ENCODE measurements around the gene TRIP12. TPM values are rescaled to one million over a fixed set of nuclear protein-coding genes. Genes with fewer than 3 reads are reported as not detected.

Gene TRIP12
- total RNA-seq, 1 experiment from 2014 or later, result 252 TPM

DNA sequence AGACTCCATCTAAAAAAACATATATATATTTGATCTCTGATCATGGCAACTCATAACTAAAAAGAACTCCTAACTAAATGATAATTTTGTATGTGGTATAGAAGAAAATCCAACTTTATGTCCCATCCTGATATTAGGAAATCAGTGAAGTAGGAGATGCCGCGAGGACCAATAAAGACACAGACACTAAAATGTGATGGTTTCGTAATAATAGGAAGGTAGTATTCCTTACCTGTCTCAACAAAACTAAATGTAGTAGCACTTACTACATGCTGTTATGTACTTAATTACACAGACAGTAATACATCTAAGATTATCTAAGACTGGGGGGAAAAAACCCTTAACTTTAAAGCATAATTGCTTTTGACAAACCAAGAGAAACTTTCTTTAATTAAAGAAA is 63.5 kb downstream of the TRIP12 start:
- intact Hi-C loops (cut with micrococcal nuclease; ENCODE audit: unreplicated experiment), result no loop called here
- DNase-seq, result no peak
- CTCF ChIA-PET, result no interaction called here
- BruUV-seq (replicated peaks), result no TSS peak
- Mint-ChIP-seq H3K27ac (ENCODE audit: unreplicated experiment) (no peak overlapping the region), H3K4me3 (ENCODE audit: low read depth, unreplicated experiment) (no peak overlapping the region), H3K9me3 (ENCODE audit: low read depth, unreplicated experiment) (no peaks in the 10 kb centered on the region), H3K4me1 (ENCODE audit: low read depth, unreplicated experiment) (no peaks in the 10 kb centered on the region), H3K36me3 (ENCODE audit: insufficient read depth, unreplicated experiment) (peaks cover 32% of the 10 kb centered on the region), H3K27me3 (ENCODE audit: unreplicated experiment) (no peaks in the 10 kb centered on the region)
- TF ChIP-seq, protein P1, sequence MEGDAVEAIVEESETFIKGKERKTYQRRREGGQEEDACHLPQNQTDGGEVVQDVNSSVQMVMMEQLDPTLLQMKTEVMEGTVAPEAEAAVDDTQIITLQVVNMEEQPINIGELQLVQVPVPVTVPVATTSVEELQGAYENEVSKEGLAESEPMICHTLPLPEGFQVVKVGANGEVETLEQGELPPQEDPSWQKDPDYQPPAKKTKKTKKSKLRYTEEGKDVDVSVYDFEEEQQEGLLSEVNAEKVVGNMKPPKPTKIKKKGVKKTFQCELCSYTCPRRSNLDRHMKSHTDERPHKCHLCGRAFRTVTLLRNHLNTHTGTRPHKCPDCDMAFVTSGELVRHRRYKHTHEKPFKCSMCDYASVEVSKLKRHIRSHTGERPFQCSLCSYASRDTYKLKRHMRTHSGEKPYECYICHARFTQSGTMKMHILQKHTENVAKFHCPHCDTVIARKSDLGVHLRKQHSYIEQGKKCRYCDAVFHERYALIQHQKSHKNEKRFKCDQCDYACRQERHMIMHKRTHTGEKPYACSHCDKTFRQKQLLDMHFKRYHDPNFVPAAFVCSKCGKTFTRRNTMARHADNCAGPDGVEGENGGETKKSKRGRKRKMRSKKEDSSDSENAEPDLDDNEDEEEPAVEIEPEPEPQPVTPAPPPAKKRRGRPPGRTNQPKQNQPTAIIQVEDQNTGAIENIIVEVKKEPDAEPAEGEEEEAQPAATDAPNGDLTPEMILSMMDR (IDR thresholded peaks at IDR 0.05; ENCODE audit: unreplicated experiment), result no peak

DNA sequence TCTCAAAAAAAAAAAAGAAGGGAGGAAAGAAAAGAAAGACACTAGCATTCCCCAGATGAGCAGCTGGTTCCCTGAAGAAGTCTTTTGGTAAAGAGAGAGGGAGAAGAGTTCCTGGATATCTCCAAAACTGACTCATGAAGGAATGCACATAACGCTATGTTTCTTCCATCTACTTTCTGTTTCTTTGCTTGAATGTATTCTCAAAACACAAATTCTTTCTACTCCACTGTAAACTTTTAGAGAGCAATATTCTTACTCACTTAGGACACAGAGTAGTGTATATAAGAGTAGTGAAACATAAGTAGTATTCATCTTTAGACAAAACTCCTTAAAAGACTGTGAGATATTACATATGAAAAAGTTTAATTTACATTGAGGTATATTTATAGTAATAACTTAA is 64.2 kb downstream of the TRIP12 start:
- H3K36me3 Mint-ChIP-seq (ENCODE audit: insufficient read depth, unreplicated experiment), result peaks cover 28% of the 10 kb centered on the region
- H3K4me3 Mint-ChIP-seq (ENCODE audit: low read depth, unreplicated experiment), result no peak overlapping the region
- TF ChIP-seq, protein P1 (IDR thresholded peaks at IDR 0.05; ENCODE audit: unreplicated experiment), result no peak
- no peaks in the 10 kb centered on the region for H3K4me1 Mint-ChIP-seq (ENCODE audit: low read depth, unreplicated experiment)
- DNase-seq, result no peak
- no TSS peak for BruUV-seq (replicated peaks)
- H3K27me3 Mint-ChIP-seq (ENCODE audit: unreplicated experiment), result no peaks in the 10 kb centered on the region
- no peaks in the 10 kb centered on the region for H3K9me3 Mint-ChIP-seq (ENCODE audit: low read depth, unreplicated experiment)
- no peak overlapping the region for H3K27ac Mint-ChIP-seq (ENCODE audit: unreplicated experiment)
- intact Hi-C loops (cut with micrococcal nuclease; ENCODE audit: unreplicated experiment), result no loop called here
- CTCF ChIA-PET, result no interaction called here

DNA sequence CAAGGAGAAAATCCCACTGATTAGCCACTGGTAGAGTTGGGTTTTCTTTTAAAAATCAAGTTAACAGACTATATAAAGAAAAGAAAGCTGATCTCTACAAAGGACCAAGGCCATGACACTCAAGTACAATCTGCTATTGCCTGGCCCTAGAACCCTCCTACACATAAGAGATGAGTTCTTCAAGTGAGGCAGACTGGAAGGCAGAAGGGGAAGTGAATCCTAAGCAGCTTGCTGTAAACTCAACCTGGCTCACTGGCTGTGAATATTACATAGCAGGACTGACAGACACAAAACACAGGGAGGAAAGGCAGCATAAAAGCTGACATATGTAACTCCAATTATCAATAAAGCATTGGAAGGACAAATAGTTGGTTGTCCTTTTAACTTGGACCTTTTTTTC is 65.4 kb downstream of the TRIP12 start:
- H3K9me3 Mint-ChIP-seq (ENCODE audit: low read depth, unreplicated experiment), result no peaks in the 10 kb centered on the region
- TF ChIP-seq, protein P1 (IDR thresholded peaks at IDR 0.05; ENCODE audit: unreplicated experiment), result no peak
- intact Hi-C loops (cut with micrococcal nuclease; ENCODE audit: unreplicated experiment), result no loop called here
- CTCF ChIA-PET, result no interaction called here
- H3K36me3 Mint-ChIP-seq (ENCODE audit: insufficient read depth, unreplicated experiment), result peaks cover 30% of the 10 kb centered on the region
- H3K4me1 Mint-ChIP-seq (ENCODE audit: low read depth, unreplicated experiment), result no peaks in the 10 kb centered on the region
- H3K27ac Mint-ChIP-seq (ENCODE audit: unreplicated experiment), result no peak overlapping the region
- H3K4me3 Mint-ChIP-seq (ENCODE audit: low read depth, unreplicated experiment), result no peak overlapping the region
- no peak for DNase-seq
- BruUV-seq (replicated peaks), result no TSS peak
- H3K27me3 Mint-ChIP-seq (ENCODE audit: unreplicated experiment), result no peaks in the 10 kb centered on the region

DNA sequence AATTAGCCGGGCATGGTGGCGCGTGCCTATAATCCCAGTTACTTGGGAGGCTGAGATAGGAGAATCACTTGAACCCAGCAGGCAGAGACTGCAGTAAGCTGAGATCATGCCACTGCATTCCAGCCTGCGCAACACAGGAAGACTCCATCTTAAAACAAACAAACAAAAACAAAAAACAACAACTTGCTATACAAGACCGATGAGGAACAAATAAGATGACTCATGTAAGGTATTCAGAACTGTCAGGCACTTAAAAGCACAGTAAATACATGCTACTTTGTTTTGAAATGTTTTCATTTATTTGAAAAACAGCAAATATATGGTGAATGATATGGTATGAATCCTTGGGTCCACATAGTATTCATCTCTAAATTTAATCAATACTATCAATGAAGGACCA is 66.7 kb downstream of the TRIP12 start:
- Mint-ChIP-seq H3K4me1 (ENCODE audit: low read depth, unreplicated experiment) (no peaks in the 10 kb centered on the region), H3K9me3 (ENCODE audit: low read depth, unreplicated experiment) (no peaks in the 10 kb centered on the region), H3K27me3 (ENCODE audit: unreplicated experiment) (no peaks in the 10 kb centered on the region), H3K4me3 (ENCODE audit: low read depth, unreplicated experiment) (no peak overlapping the region), H3K36me3 (ENCODE audit: insufficient read depth, unreplicated experiment) (peaks cover 32% of the 10 kb centered on the region), H3K27ac (ENCODE audit: unreplicated experiment) (no peak overlapping the region)
- intact Hi-C loops (cut with micrococcal nuclease; ENCODE audit: unreplicated experiment), result no loop called here
- no TSS peak for BruUV-seq (replicated peaks)
- CTCF ChIA-PET, result no interaction called here
- TF ChIP-seq, protein P1 (IDR thresholded peaks at IDR 0.05; ENCODE audit: unreplicated experiment), result no peak
- no peak for DNase-seq

DNA sequence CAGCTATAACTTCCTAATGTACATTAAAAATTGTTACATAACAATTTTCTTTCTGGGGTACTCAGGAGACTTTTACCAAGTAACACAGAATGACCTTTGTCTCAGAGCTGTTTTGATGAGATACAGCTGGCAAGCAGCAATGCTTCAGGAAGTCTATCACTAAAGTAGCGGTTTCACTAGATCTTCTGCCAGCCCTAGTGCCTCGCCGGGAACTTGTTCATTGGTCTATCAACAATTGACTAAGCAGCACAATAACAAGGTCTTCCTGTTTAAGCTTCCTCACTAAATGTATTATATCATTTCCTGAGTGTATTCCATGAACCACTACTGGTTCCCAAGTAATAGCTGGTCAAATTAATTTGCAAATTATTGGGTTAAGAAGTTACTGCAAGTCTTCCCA is 69.2 kb downstream of the TRIP12 start:
- no peak for DNase-seq
- CTCF ChIA-PET, result no interaction called here
- BruUV-seq (replicated peaks), result no TSS peak
- Mint-ChIP-seq H3K36me3 (ENCODE audit: insufficient read depth, unreplicated experiment) (peaks cover 22% of the 10 kb centered on the region), H3K27ac (ENCODE audit: unreplicated experiment) (no peak overlapping the region), H3K27me3 (ENCODE audit: unreplicated experiment) (no peaks in the 10 kb centered on the region), H3K4me3 (ENCODE audit: low read depth, unreplicated experiment) (no peak overlapping the region), H3K4me1 (ENCODE audit: low read depth, unreplicated experiment) (peaks cover 8% of the 10 kb centered on the region), H3K9me3 (ENCODE audit: low read depth, unreplicated experiment) (no peaks in the 10 kb centered on the region)
- TF ChIP-seq, protein P1 (IDR thresholded peaks at IDR 0.05; ENCODE audit: unreplicated experiment), result no peak
- intact Hi-C loops (cut with micrococcal nuclease; ENCODE audit: unreplicated experiment), result no loop called here

Data from Calu3 (cell line).